DMS153 treated with DMSO at 0.1 percent for 48 hours (cell line): ENCODE data around the gene SPAG17.
"Not testable (repeated sequence)": the region's sequence is repeated elsewhere in the genome, so short reads cannot be mapped to it uniquely, and the experiment has no call there.

ENCODE experiments used
- DNase-seq: peaks from one replicate; lab custom pipeline; 2025; ENCODE audit not compliant: unreplicated experiment; lab: John Stamatoyannopoulos, UW

Gene SPAG17

GRCh38 chr1:117985973-117986372 lies 199.1 kb downstream of the SPAG17 start:
- no peak for DNase-seq

- DNase-seq = no peak
Observed at GRCh38 chr1:117985239-117985638, 199.8 kb downstream of the SPAG17 start.

- DNase-seq = no peak
Observed at GRCh38 chr1:117981455-117982192, 203.4 kb downstream of the SPAG17 start.

GRCh38 chr1:117976381-117976780 lies 208.6 kb downstream of the SPAG17 start:
- DNase-seq = no peak

- DNase-seq = no peak
Observed at GRCh38 chr1:117971777-117972176, 213.3 kb downstream of the SPAG17 start.

GRCh38 chr1:117970252-117970651 lies 214.8 kb downstream of the SPAG17 start:
- DNase-seq = no peak

- DNase-seq = peak; percentile 16
Observed at GRCh38 chr1:117967881-117968280, 217.1 kb downstream of the SPAG17 start.

- no peak for DNase-seq
Observed at GRCh38 chr1:117967477-117967876, 217.6 kb downstream of the SPAG17 start.

- no peak for DNase-seq
Observed at GRCh38 chr1:117964290-117965038, 220.6 kb downstream of the SPAG17 start.

- no peak for DNase-seq
Observed at GRCh38 chr1:117959364-117959763, 225.7 kb downstream of the SPAG17 start.

- DNase-seq = no peak
Observed at GRCh38 chr1:117952386-117952785, 232.6 kb downstream of the SPAG17 start.

- DNase-seq = no peak
Observed at GRCh38 chr1:117942293-117942692, 242.7 kb downstream of the SPAG17 start.

GRCh38 chr1:117933769-117934168 lies 251.3 kb downstream of the SPAG17 start:
- DNase-seq = no peak

- no peak for DNase-seq
Observed at GRCh38 chr1:117932576-117932975, 252.5 kb downstream of the SPAG17 start.

GRCh38 chr1:117930484-117930883 lies 254.5 kb downstream of the SPAG17 start:
- DNase-seq = no peak

- DNase-seq = no peak
Observed at GRCh38 chr1:117930173-117930447, 254.9 kb downstream of the SPAG17 start.

- DNase-seq = peak; percentile 94
Observed at GRCh38 chr1:117929343-117930172, 255.5 kb downstream of the SPAG17 start, which contains the start of the genes GDAP2 and WDR3. GDAP2 (minus strand) TSS chr1:117929621; CDS start chr1:117920357, 9,264 bp downstream. WDR3 (plus strand) TSS chr1:117929739; CDS start chr1:117933320, 3,581 bp downstream.

GRCh38 chr1:117928881-117929342 lies 256.1 kb downstream of the SPAG17 start:
- DNase-seq = peak; percentile 22

GRCh38 chr1:117925981-117926380 lies 259.0 kb downstream of the SPAG17 start:
- no peak for DNase-seq

- DNase-seq = not testable (repeated sequence)
Observed at GRCh38 chr1:117922717-117923116, 262.3 kb downstream of the SPAG17 start.

- DNase-seq = no peak
Observed at GRCh38 chr1:117921991-117922390, 263.0 kb downstream of the SPAG17 start.
